Measurements from ENCODE around the gene HIPK2.

DNA sequence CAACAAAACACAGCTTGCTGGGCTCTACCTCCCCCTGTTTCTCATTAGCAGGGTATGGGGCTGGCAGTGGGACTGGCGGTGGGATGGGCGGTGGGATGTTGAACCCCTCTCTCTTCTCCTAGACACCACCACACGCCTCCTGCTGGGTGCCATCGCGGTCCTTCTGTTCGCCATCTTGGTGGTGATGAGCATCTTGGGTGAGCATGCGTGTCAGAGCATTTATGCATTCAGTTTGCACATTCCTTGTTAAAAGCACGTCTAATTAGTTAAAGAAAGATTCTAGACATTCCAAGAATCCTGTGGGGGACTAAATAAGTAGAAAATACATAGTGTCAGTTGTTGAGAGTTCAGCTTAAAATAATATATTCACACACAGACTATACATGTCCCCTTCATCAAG, 241.6 kb downstream of the HIPK2 start:
- TF ChIP-seq, protein P1, sequence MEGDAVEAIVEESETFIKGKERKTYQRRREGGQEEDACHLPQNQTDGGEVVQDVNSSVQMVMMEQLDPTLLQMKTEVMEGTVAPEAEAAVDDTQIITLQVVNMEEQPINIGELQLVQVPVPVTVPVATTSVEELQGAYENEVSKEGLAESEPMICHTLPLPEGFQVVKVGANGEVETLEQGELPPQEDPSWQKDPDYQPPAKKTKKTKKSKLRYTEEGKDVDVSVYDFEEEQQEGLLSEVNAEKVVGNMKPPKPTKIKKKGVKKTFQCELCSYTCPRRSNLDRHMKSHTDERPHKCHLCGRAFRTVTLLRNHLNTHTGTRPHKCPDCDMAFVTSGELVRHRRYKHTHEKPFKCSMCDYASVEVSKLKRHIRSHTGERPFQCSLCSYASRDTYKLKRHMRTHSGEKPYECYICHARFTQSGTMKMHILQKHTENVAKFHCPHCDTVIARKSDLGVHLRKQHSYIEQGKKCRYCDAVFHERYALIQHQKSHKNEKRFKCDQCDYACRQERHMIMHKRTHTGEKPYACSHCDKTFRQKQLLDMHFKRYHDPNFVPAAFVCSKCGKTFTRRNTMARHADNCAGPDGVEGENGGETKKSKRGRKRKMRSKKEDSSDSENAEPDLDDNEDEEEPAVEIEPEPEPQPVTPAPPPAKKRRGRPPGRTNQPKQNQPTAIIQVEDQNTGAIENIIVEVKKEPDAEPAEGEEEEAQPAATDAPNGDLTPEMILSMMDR (optimal IDR thresholded peaks at IDR 0.05 in 1 of 3, IDR thresholded peaks at IDR 0.05 in 1 of 3, conservative IDR thresholded peaks at IDR 0.05 in 1 of 3; ENCODE audit: extremely low read depth in 1 of 3, insufficient read depth in 2 of 3, low read length in 3 of 3) = no peak
- TF ChIP-seq EZH2 (IDR thresholded peaks at IDR 0.05; ENCODE audit: low read length) = no peak
